Left renal pelvis (tissue), 4 donors: Measurements from ENCODE around the gene OGFOD1. TPM values are rescaled to one million over a fixed set of nuclear protein-coding genes. Genes with fewer than 3 reads are reported as not detected.
"Not testable (repeated sequence)": the region's sequence is repeated elsewhere in the genome, so short reads cannot be mapped to it uniquely, and the experiment has no call there.

Experiments used
- DNase-seq, 4 donors: peaks; one replicate each; pipeline ENCODE4 v3.0.0-alpha.2; 2013; ENCODE audit warnings: low read depth in 4 of 4, low spot score in 3 of 4
- polyA plus RNA-seq, 4 donors: library from polyadenylated mRNA; unstranded; fragments of 120-200 nt; gene quantifications; one replicate each; pipeline ENCODE4 v1.2.1, GENCODE V29; 2013; ENCODE audit not compliant: insufficient read length in 4 of 4

The OGFOD1 gene
- polyA plus RNA-seq, 4 donors: 37.2 to 41.3 (median 38.9) TPM

- no peak for DNase-seq
Measured at GRCh38 chr16:56478281-56479049, 27.1 kb downstream of the OGFOD1 start.

GRCh38 chr16:56479469-56479868, 28.1 kb downstream of the OGFOD1 start:
- DNase-seq: no peak

- no peak for DNase-seq
Measured at GRCh38 chr16:56480776-56481467, 29.6 kb downstream of the OGFOD1 start.

- DNase-seq: peak; percentile 10 to 73 (median 24)
Measured at GRCh38 chr16:56481468-56482122, 30.2 kb downstream of the OGFOD1 start.

- no peak for DNase-seq
Measured at GRCh38 chr16:56482683-56483236, 31.4 kb downstream of the OGFOD1 start.

- DNase-seq: no peak
Measured at GRCh38 chr16:56483394-56483793, 32.0 kb downstream of the OGFOD1 start.

GRCh38 chr16:56488035-56488434, 36.7 kb downstream of the OGFOD1 start:
- DNase-seq: no peak

GRCh38 chr16:56488868-56489267, 37.5 kb downstream of the OGFOD1 start:
- DNase-seq: not testable (repeated sequence)

- DNase-seq: no peak
Measured at GRCh38 chr16:56491657-56492261, 40.4 kb downstream of the OGFOD1 start.

- DNase-seq: no peak
Measured at GRCh38 chr16:56493126-56493525, 41.8 kb downstream of the OGFOD1 start.

- DNase-seq: no peak
Measured at GRCh38 chr16:56493815-56494214, 42.5 kb downstream of the OGFOD1 start.

- DNase-seq: no peak
Measured at GRCh38 chr16:56505181-56505580, 53.8 kb downstream of the OGFOD1 start.

GRCh38 chr16:56506941-56507340, 55.6 kb downstream of the OGFOD1 start:
- DNase-seq: no peak

- no peak for DNase-seq
Measured at GRCh38 chr16:56510544-56510943, 59.2 kb downstream of the OGFOD1 start.

- no peak for DNase-seq
Measured at GRCh38 chr16:56512025-56512424, 60.7 kb downstream of the OGFOD1 start.

- no peak for DNase-seq
Measured at GRCh38 chr16:56513091-56513490, 61.7 kb downstream of the OGFOD1 start.

GRCh38 chr16:56513972-56514371, 62.6 kb downstream of the OGFOD1 start:
- DNase-seq: peak in 1 of 4 donors; percentile 3

GRCh38 chr16:56514845-56515244, 63.5 kb downstream of the OGFOD1 start:
- DNase-seq: no peak

- DNase-seq: no peak
Measured at GRCh38 chr16:56515665-56516064, 64.3 kb downstream of the OGFOD1 start.

- DNase-seq: no peak
Measured at GRCh38 chr16:56517206-56517605, 65.9 kb downstream of the OGFOD1 start.

- DNase-seq: no peak
Measured at GRCh38 chr16:56518425-56518824, 67.1 kb downstream of the OGFOD1 start.
